ENCODE measurements around the gene FUOM.

GRCh38 chr10:133308421-133309099 is 49.3 kb downstream of the FUOM start, which contains the start of the genes TUBGCP2 and ZNF511:
- TF ChIP-seq MAX (CRISPR knock-in tag; IDR thresholded peaks at IDR 0.05): no peak
- TF ChIP-seq CBFB (CRISPR knock-in tag; IDR thresholded peaks at IDR 0.05; ENCODE audit: low read depth): no peak
- peak; percentile 45; the same call in 1 of the 2 replicates for TF ChIP-seq E2F4 (CRISPR knock-in tag; IDR thresholded peaks at IDR 0.05; ENCODE audit: borderline replicate concordance, low read depth)
- TF ChIP-seq USF2 (CRISPR knock-in tag; IDR thresholded peaks at IDR 0.05): no peak
- no peak for TF ChIP-seq CTCF (IDR thresholded peaks at IDR 0.05)
- TF ChIP-seq ZNF263 (CRISPR knock-in tag; IDR thresholded peaks at IDR 0.05; ENCODE audit: low read depth): no peak
- no peak for TF ChIP-seq NR3C1 (CRISPR knock-in tag; conservative IDR thresholded peaks at IDR 0.05; ENCODE audit: low read depth)
- no peak for TF ChIP-seq ESRRA (CRISPR knock-in tag; IDR thresholded peaks at IDR 0.05; ENCODE audit: borderline replicate concordance)
- TF ChIP-seq NFE2L1 (CRISPR knock-in tag; IDR thresholded peaks at IDR 0.05): no peak
- TF ChIP-seq FOXJ3 (CRISPR knock-in tag; IDR thresholded peaks at IDR 0.05; ENCODE audit: borderline replicate concordance): no peak
- TF ChIP-seq SP1 (CRISPR knock-in tag; conservative IDR thresholded peaks at IDR 0.05): peak; percentile 83

Data from WTC11 (cell line).